HG03064 (cell line): ENCODE measurements around the gene FNDC3B.

Source experiments
- ATAC-seq: cut with Tn5 transposase; IDR thresholded peaks from one replicate; pipeline ENCODE4 v1.9.1; 2021; ENCODE audit warnings: low read depth; ENCODE audit not compliant: unreplicated experiment

Gene FNDC3B

GRCh38 chr3:172405914-172406313, 366.5 kb downstream of the FNDC3B start:
- no peak for ATAC-seq

- no peak for ATAC-seq
Observed at GRCh38 chr3:172407872-172408271, 368.5 kb downstream of the FNDC3B start.

- ATAC-seq = no peak
Observed at GRCh38 chr3:172410702-172411477, 371.5 kb downstream of the FNDC3B start.

GRCh38 chr3:172411478-172411947, 372.1 kb downstream of the FNDC3B start:
- no peak for ATAC-seq

- no peak for ATAC-seq
Observed at GRCh38 chr3:172415323-172415722, 375.9 kb downstream of the FNDC3B start.

GRCh38 chr3:172437713-172438112, 398.3 kb downstream of the FNDC3B start:
- ATAC-seq = no peak

GRCh38 chr3:172438186-172438585, 398.8 kb downstream of the FNDC3B start:
- no peak for ATAC-seq

- ATAC-seq = no peak
Observed at GRCh38 chr3:172441581-172441980, 402.2 kb downstream of the FNDC3B start.

GRCh38 chr3:172442606-172443005, 403.2 kb downstream of the FNDC3B start:
- no peak for ATAC-seq

GRCh38 chr3:172444821-172445220, 405.4 kb downstream of the FNDC3B start:
- no peak for ATAC-seq

GRCh38 chr3:172446198-172446597, 406.8 kb downstream of the FNDC3B start:
- no peak for ATAC-seq

GRCh38 chr3:172447611-172448579, 408.5 kb downstream of the FNDC3B start, which contains the start of gene GHSR:
Gene GHSR (minus strand): TSS chr3:172448456. CDS start chr3:172448413, 43 bp downstream.
- ATAC-seq = no peak

- ATAC-seq = no peak
Observed at GRCh38 chr3:172448661-172449465, 409.5 kb downstream of the FNDC3B start.

- ATAC-seq = no peak
Observed at GRCh38 chr3:172449466-172450149, 410.2 kb downstream of the FNDC3B start.
